ENCODE measurements around the gene USP28. TPM values are rescaled to one million over a fixed set of nuclear protein-coding genes. Genes with fewer than 3 reads are reported as not detected.
"Not testable (repeated sequence)": the region's sequence is repeated elsewhere in the genome, so short reads cannot be mapped to it uniquely, and the experiment has no call there.

USP28 gene
- total RNA-seq, 1 donor from 2014 or later, result 35.0 TPM

DNA sequence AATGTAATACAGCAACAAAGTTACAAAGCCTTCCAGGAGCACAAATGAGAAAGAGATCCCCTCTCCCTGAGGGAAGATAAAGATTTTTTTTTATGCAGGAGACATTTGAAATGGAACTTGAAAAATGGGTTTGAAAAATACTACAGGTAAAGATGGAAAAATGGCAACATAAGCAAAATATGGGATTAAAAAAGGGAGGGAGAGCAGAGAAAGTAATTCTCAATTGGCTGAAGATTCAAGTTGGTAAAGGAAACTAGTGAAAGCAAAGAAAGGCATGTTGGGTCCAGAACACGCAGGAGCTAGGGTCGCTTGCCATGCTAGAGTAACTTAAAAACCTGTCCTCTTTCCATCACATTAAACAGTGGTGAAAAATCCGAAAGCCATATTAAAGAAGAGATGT is 103.4 kb downstream of the USP28 start:
- H3K9ac ChIP-seq (ENCODE audit: low read length), result peak overlapping the region; percentile 100
- H3K27me3 ChIP-seq (ENCODE audit: insufficient read depth, low read length), result peaks cover 9% of the 10 kb centered on the region
- no peak for DNase-seq (ENCODE audit: low read depth)
- H3K79me2 ChIP-seq (ENCODE audit: insufficient read depth, low read length), result peaks cover 53% of the 10 kb centered on the region
- peaks cover 6% of the 10 kb centered on the region for H3K36me3 ChIP-seq (ENCODE audit: insufficient read depth, low read length)
- H3K9me3 Mint-ChIP-seq (ENCODE audit: unreplicated experiment), result no peaks in the 10 kb centered on the region
- peaks cover 6% of the 10 kb centered on the region for H3K4me1 ChIP-seq (ENCODE audit: insufficient read depth, low read length)
- H3K4me3 ChIP-seq (ENCODE audit: insufficient read depth, low read depth, low read length), result no peak overlapping the region
- no peaks in the 10 kb centered on the region for H3K27me3 Mint-ChIP-seq (ENCODE audit: low read depth, unreplicated experiment)
- peak overlapping the region; percentile 99 for H3K4me3 Mint-ChIP-seq (ENCODE audit: unreplicated experiment)
- H3K4me2 ChIP-seq (ENCODE audit: low read length), result peak overlapping the region; percentile 87
- no peak overlapping the region for H2AFZ ChIP-seq (ENCODE audit: low read depth, low read length)
- H3K27ac Mint-ChIP-seq (ENCODE audit: unreplicated experiment), result no peak overlapping the region
- no peaks in the 10 kb centered on the region for H3K9me3 ChIP-seq (ENCODE audit: insufficient read depth, low read depth, low read length)
- H4K20me1 ChIP-seq (ENCODE audit: insufficient read depth, low read length), result peaks cover 12% of the 10 kb centered on the region
- H3K36me3 Mint-ChIP-seq (ENCODE audit: low read depth, unreplicated experiment), result peaks cover 2% of the 10 kb centered on the region
- peaks cover 16% of the 10 kb centered on the region for H3K4me1 Mint-ChIP-seq (ENCODE audit: low read depth, unreplicated experiment)
- H3K27ac ChIP-seq (ENCODE audit: low read depth, low read length), result no peak overlapping the region
- no peak for FAIRE-seq
- no peak for TF ChIP-seq EZH2 (IDR thresholded peaks at IDR 0.05; ENCODE audit: insufficient read depth, low read length)
- TF ChIP-seq, protein P1, sequence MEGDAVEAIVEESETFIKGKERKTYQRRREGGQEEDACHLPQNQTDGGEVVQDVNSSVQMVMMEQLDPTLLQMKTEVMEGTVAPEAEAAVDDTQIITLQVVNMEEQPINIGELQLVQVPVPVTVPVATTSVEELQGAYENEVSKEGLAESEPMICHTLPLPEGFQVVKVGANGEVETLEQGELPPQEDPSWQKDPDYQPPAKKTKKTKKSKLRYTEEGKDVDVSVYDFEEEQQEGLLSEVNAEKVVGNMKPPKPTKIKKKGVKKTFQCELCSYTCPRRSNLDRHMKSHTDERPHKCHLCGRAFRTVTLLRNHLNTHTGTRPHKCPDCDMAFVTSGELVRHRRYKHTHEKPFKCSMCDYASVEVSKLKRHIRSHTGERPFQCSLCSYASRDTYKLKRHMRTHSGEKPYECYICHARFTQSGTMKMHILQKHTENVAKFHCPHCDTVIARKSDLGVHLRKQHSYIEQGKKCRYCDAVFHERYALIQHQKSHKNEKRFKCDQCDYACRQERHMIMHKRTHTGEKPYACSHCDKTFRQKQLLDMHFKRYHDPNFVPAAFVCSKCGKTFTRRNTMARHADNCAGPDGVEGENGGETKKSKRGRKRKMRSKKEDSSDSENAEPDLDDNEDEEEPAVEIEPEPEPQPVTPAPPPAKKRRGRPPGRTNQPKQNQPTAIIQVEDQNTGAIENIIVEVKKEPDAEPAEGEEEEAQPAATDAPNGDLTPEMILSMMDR (IDR thresholded peaks at IDR 0.05; ENCODE audit: insufficient read depth, low read depth, low read length), result no peak

DNA sequence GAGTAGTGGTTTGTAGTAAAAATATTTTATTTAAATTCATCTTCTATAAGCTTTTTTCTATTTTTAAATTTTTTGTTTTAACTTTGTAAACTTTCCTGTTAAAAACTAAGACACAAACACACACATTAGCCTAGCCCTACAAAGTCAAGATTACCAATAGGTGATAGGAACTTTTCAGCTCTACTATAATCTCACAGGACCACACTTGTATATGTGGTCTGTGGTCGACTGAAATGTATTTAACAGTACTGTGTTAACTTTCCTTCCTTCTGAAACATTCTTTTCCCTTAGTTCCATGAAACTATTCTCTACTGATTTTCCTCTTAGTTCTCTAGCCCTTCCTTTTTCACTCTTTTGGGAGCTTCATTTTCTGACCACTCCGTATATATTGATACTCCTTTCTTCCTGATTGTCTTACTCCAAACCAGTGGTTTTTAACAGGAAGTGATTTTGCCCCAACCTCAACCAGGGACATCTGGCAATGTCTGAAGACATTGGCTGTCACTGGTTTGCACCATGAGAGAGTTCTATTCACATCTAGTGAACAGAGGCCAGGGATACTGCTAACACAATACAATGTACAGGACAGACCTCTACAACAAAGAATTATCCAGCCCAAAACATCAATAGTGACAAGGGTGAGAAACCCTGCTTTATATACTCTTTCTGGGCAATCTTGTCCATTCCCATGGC is 110.7 kb downstream of the USP28 start:
- H3K27me3 Mint-ChIP-seq (ENCODE audit: low read depth, unreplicated experiment), result no peaks in the 10 kb centered on the region
- Histone ChIP-seq H3K27me3 (ENCODE audit: insufficient read depth, low read length) (no peaks in the 10 kb centered on the region), H3K9me3 (ENCODE audit: insufficient read depth, low read depth, low read length) (no peaks in the 10 kb centered on the region), H3K4me1 (ENCODE audit: insufficient read depth, low read length) (no peaks in the 10 kb centered on the region), H3K36me3 (ENCODE audit: insufficient read depth, low read length) (peaks cover 4% of the 10 kb centered on the region), H2AFZ (ENCODE audit: low read depth, low read length) (no peak overlapping the region), H3K4me2 (ENCODE audit: low read length) (no peak overlapping the region), H4K20me1 (ENCODE audit: insufficient read depth, low read length) (peaks cover 44% of the 10 kb centered on the region), H3K27ac (ENCODE audit: low read depth, low read length) (no peak overlapping the region), H3K79me2 (ENCODE audit: insufficient read depth, low read length) (peaks cover 54% of the 10 kb centered on the region), H3K4me3 (ENCODE audit: insufficient read depth, low read depth, low read length) (no peak overlapping the region), H3K9ac (ENCODE audit: low read length) (no peak overlapping the region)
- FAIRE-seq (no peak), DNase-seq (ENCODE audit: low read depth) (no peak)
- peaks cover 5% of the 10 kb centered on the region for H3K36me3 Mint-ChIP-seq (ENCODE audit: low read depth, unreplicated experiment)
- no peak overlapping the region for H3K27ac Mint-ChIP-seq (ENCODE audit: unreplicated experiment)
- H3K9me3 Mint-ChIP-seq (ENCODE audit: unreplicated experiment), result no peaks in the 10 kb centered on the region
- peaks cover 19% of the 10 kb centered on the region for H3K4me1 Mint-ChIP-seq (ENCODE audit: low read depth, unreplicated experiment)
- TF ChIP-seq EZH2 (IDR thresholded peaks at IDR 0.05; ENCODE audit: insufficient read depth, low read length), result no peak
- TF ChIP-seq, protein P1 (IDR thresholded peaks at IDR 0.05; ENCODE audit: insufficient read depth, low read depth, low read length), result no peak
- no peak overlapping the region for H3K4me3 Mint-ChIP-seq (ENCODE audit: unreplicated experiment)

DNA sequence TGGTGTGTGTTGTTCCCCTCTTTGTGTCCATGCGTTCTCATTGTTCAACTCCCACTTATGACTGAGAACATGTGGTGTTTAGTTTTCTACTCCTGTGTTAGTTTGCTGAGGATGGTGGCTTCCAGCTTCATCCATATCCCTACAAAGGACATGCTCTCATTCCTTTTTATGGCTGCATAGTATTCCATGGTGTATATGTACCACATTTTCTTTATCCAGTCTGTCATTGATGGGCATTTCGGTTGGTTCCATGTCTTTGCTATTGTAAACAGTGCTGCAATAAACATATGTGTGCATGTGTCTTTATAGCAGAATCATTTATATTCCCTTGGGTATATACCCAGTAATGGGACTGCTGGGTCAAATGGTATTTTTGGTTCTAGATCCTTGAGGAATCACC is 112.3 kb downstream of the USP28 start:
- Histone ChIP-seq H4K20me1 (ENCODE audit: insufficient read depth, low read length) (peaks cover 41% of the 10 kb centered on the region), H3K79me2 (ENCODE audit: insufficient read depth, low read length) (peaks cover 44% of the 10 kb centered on the region)
- not testable (repeated sequence) for H3K27me3 ChIP-seq (ENCODE audit: insufficient read depth, low read length); H3K36me3 ChIP-seq (ENCODE audit: insufficient read depth, low read length); H3K27me3 Mint-ChIP-seq (ENCODE audit: low read depth, unreplicated experiment); H3K9me3 Mint-ChIP-seq (ENCODE audit: unreplicated experiment); H3K27ac Mint-ChIP-seq (ENCODE audit: unreplicated experiment); DNase-seq (ENCODE audit: low read depth); H3K9me3 ChIP-seq (ENCODE audit: insufficient read depth, low read depth, low read length); H3K4me3 ChIP-seq (ENCODE audit: insufficient read depth, low read depth, low read length); H3K36me3 Mint-ChIP-seq (ENCODE audit: low read depth, unreplicated experiment); H3K27ac ChIP-seq (ENCODE audit: low read depth, low read length); FAIRE-seq; H3K4me3 Mint-ChIP-seq (ENCODE audit: unreplicated experiment); H3K9ac ChIP-seq (ENCODE audit: low read length); H3K4me2 ChIP-seq (ENCODE audit: low read length); H2AFZ ChIP-seq (ENCODE audit: low read depth, low read length); H3K4me1 ChIP-seq (ENCODE audit: insufficient read depth, low read length)
- H3K4me1 Mint-ChIP-seq (ENCODE audit: low read depth, unreplicated experiment), result peaks cover 16% of the 10 kb centered on the region
